ENCODE results near the gene SLC38A10.
A peak's percentile ranks its signal among the peaks of the same experiment; 100 is the strongest.

The SLC38A10 gene

GRCh38 chr17:81332914-81333528 lies 37.9 kb upstream of the SLC38A10 start:
- Histone ChIP-seq H3K4me3 (ENCODE audit: low read length) (no peak overlapping the region), H4K8ac (ENCODE audit: low read depth, low read length) (no peak overlapping the region), H3K9ac (ENCODE audit: low read length) (no peak overlapping the region), H4K5ac (ENCODE audit: low read length) (no peak overlapping the region), H3K18ac (ENCODE audit: low read length) (no peak overlapping the region), H3K79me2 (ENCODE audit: control insufficient read depth, insufficient read depth, low read length) (no peaks in the 10 kb centered on the region), H3K36me3 (ENCODE audit: control insufficient read depth, insufficient read depth, low read length) (no peaks in the 10 kb centered on the region), H3K23ac (ENCODE audit: low read length) (no peak overlapping the region), H2BK5ac (ENCODE audit: low read length) (no peak overlapping the region), H2BK120ac (ENCODE audit: low read depth, low read length) (no peak overlapping the region), H3K4ac (ENCODE audit: low read depth, low read length) (no peak overlapping the region), H3K79me1 (ENCODE audit: low read length) (no peaks in the 10 kb centered on the region), H3K56ac (ENCODE audit: low read length) (no peak overlapping the region), H2AK5ac (ENCODE audit: low read length) (no peak overlapping the region), H3K27me3 (ENCODE audit: insufficient read depth, low read length, poor library complexity) (no peaks in the 10 kb centered on the region), H2BK15ac (replicated peaks; ENCODE audit: low read depth) (no peak overlapping the region), H3K4me1 (ENCODE audit: control insufficient read depth, low read depth, low read length) (peaks cover 8% of the 10 kb centered on the region), H3K4me2 (ENCODE audit: low read length) (no peak overlapping the region), H3K27ac (ENCODE audit: low read depth, low read length) (no peak overlapping the region)
- DNase-seq: no peak
- no CpG with 5 or more reads among the region's 23 CpGs for WGBS (ENCODE audit: extremely low coverage, insufficient coverage, low lambda C conversion rate)

GRCh38 chr17:81332118-81332834 lies 37.2 kb upstream of the SLC38A10 start:
- no CpG with 5 or more reads among the region's 18 CpGs for WGBS (ENCODE audit: extremely low coverage, insufficient coverage, low lambda C conversion rate)
- H3K79me2 ChIP-seq (ENCODE audit: control insufficient read depth, insufficient read depth, low read length): no peaks in the 10 kb centered on the region
- no peak overlapping the region for H2BK15ac ChIP-seq (replicated peaks; ENCODE audit: low read depth)

GRCh38 chr17:81331527-81332043 lies 36.5 kb upstream of the SLC38A10 start:
- WGBS (ENCODE audit: extremely low coverage, insufficient coverage, low lambda C conversion rate): no CpG with 5 or more reads among the region's 17 CpGs
- H3K4me2 ChIP-seq (ENCODE audit: low read length): no peak overlapping the region

More at GRCh38 chr17:81332118-81332834, 37.2 kb upstream of the SLC38A10 start:
- no peak overlapping the region for H2BK5ac ChIP-seq (ENCODE audit: low read length)
- H3K4ac ChIP-seq (ENCODE audit: low read depth, low read length): no peak overlapping the region
- no peak overlapping the region for H3K27ac ChIP-seq (ENCODE audit: low read depth, low read length)
- H3K18ac ChIP-seq (ENCODE audit: low read length): no peak overlapping the region
- H3K79me1 ChIP-seq (ENCODE audit: low read length): no peaks in the 10 kb centered on the region
- H3K36me3 ChIP-seq (ENCODE audit: control insufficient read depth, insufficient read depth, low read length): no peaks in the 10 kb centered on the region
- no peak overlapping the region for H3K23ac ChIP-seq (ENCODE audit: low read length)
- H2BK120ac ChIP-seq (ENCODE audit: low read depth, low read length): no peak overlapping the region
- H3K56ac ChIP-seq (ENCODE audit: low read length): no peak overlapping the region
- H3K4me2 ChIP-seq (ENCODE audit: low read length): no peak overlapping the region
- H4K8ac ChIP-seq (ENCODE audit: low read depth, low read length): no peak overlapping the region
- no peak overlapping the region for H3K9ac ChIP-seq (ENCODE audit: low read length)
- peaks cover 8% of the 10 kb centered on the region for H3K4me1 ChIP-seq (ENCODE audit: control insufficient read depth, low read depth, low read length)
- H2AK5ac ChIP-seq (ENCODE audit: low read length): no peak overlapping the region
- no peak overlapping the region for H3K4me3 ChIP-seq (ENCODE audit: low read length)
- DNase-seq: no peak
- no peaks in the 10 kb centered on the region for H3K27me3 ChIP-seq (ENCODE audit: insufficient read depth, low read length, poor library complexity)
- no peak overlapping the region for H4K5ac ChIP-seq (ENCODE audit: low read length)

GRCh38 chr17:81330884-81331245 lies 35.8 kb upstream of the SLC38A10 start:
- no peak overlapping the region for H3K23ac ChIP-seq (ENCODE audit: low read length)
- no peak overlapping the region for H3K4me3 ChIP-seq (ENCODE audit: low read length)
- H3K36me3 ChIP-seq (ENCODE audit: control insufficient read depth, insufficient read depth, low read length): no peaks in the 10 kb centered on the region
- no peak overlapping the region for H3K9ac ChIP-seq (ENCODE audit: low read length)
- H4K8ac ChIP-seq (ENCODE audit: low read depth, low read length): no peak overlapping the region
- WGBS (ENCODE audit: extremely low coverage, insufficient coverage, low lambda C conversion rate): no CpG with 5 or more reads among the region's 10 CpGs
- H3K79me2 ChIP-seq (ENCODE audit: control insufficient read depth, insufficient read depth, low read length): no peaks in the 10 kb centered on the region
- H3K4ac ChIP-seq (ENCODE audit: low read depth, low read length): no peak overlapping the region
- peaks cover 8% of the 10 kb centered on the region for H3K4me1 ChIP-seq (ENCODE audit: control insufficient read depth, low read depth, low read length)
- H3K18ac ChIP-seq (ENCODE audit: low read length): no peak overlapping the region
- peak overlapping the region; percentile 1 for H3K56ac ChIP-seq (ENCODE audit: low read length)
- no peak overlapping the region for H3K4me2 ChIP-seq (ENCODE audit: low read length)
- no peak overlapping the region for H3K27ac ChIP-seq (ENCODE audit: low read depth, low read length)
- H2AK5ac ChIP-seq (ENCODE audit: low read length): no peak overlapping the region
- no peak overlapping the region for H2BK15ac ChIP-seq (replicated peaks; ENCODE audit: low read depth)
- no peak for DNase-seq
- no peak overlapping the region for H2BK120ac ChIP-seq (ENCODE audit: low read depth, low read length)
- no peak overlapping the region for H4K5ac ChIP-seq (ENCODE audit: low read length)
- H2BK5ac ChIP-seq (ENCODE audit: low read length): no peak overlapping the region
- H3K27me3 ChIP-seq (ENCODE audit: insufficient read depth, low read length, poor library complexity): no peaks in the 10 kb centered on the region
- no peaks in the 10 kb centered on the region for H3K79me1 ChIP-seq (ENCODE audit: low read length)

More at GRCh38 chr17:81331527-81332043, 36.5 kb upstream of the SLC38A10 start:
- Histone ChIP-seq H3K27ac (ENCODE audit: low read depth, low read length) (no peak overlapping the region), H3K9ac (ENCODE audit: low read length) (no peak overlapping the region), H3K18ac (ENCODE audit: low read length) (no peak overlapping the region), H3K27me3 (ENCODE audit: insufficient read depth, low read length, poor library complexity) (no peaks in the 10 kb centered on the region), H4K8ac (ENCODE audit: low read depth, low read length) (no peak overlapping the region), H2AK5ac (ENCODE audit: low read length) (no peak overlapping the region), H2BK15ac (replicated peaks; ENCODE audit: low read depth) (no peak overlapping the region), H4K5ac (ENCODE audit: low read length) (no peak overlapping the region), H3K79me2 (ENCODE audit: control insufficient read depth, insufficient read depth, low read length) (no peaks in the 10 kb centered on the region), H3K4me3 (ENCODE audit: low read length) (no peak overlapping the region), H2BK120ac (ENCODE audit: low read depth, low read length) (no peak overlapping the region), H3K23ac (ENCODE audit: low read length) (no peak overlapping the region), H2BK5ac (ENCODE audit: low read length) (no peak overlapping the region), H3K4me1 (ENCODE audit: control insufficient read depth, low read depth, low read length) (peaks cover 8% of the 10 kb centered on the region), H3K56ac (ENCODE audit: low read length) (no peak overlapping the region), H3K36me3 (ENCODE audit: control insufficient read depth, insufficient read depth, low read length) (no peaks in the 10 kb centered on the region), H3K4ac (ENCODE audit: low read depth, low read length) (no peak overlapping the region), H3K79me1 (ENCODE audit: low read length) (no peaks in the 10 kb centered on the region)
- DNase-seq: no peak

- Histone ChIP-seq H3K56ac (ENCODE audit: low read length) (peak overlapping the region; percentile 75), H3K4me3 (ENCODE audit: low read length) (no peak overlapping the region), H3K18ac (ENCODE audit: low read length) (peak overlapping the region; percentile 64), H3K36me3 (ENCODE audit: control insufficient read depth, insufficient read depth, low read length) (no peaks in the 10 kb centered on the region), H2BK15ac (replicated peaks; ENCODE audit: low read depth) (no peak overlapping the region), H3K27ac (ENCODE audit: low read depth, low read length) (peak overlapping the region; percentile 76), H2AK5ac (ENCODE audit: low read length) (no peak overlapping the region), H3K4ac (ENCODE audit: low read depth, low read length) (peak overlapping the region; percentile 21), H2BK5ac (ENCODE audit: low read length) (no peak overlapping the region), H3K79me1 (ENCODE audit: low read length) (no peaks in the 10 kb centered on the region), H3K79me2 (ENCODE audit: control insufficient read depth, insufficient read depth, low read length) (no peaks in the 10 kb centered on the region), H2BK120ac (ENCODE audit: low read depth, low read length) (peak overlapping the region; percentile 10), H4K5ac (ENCODE audit: low read length) (no peak overlapping the region), H3K23ac (ENCODE audit: low read length) (no peak overlapping the region), H3K4me1 (ENCODE audit: control insufficient read depth, low read depth, low read length) (peaks cover 8% of the 10 kb centered on the region), H3K9ac (ENCODE audit: low read length) (peak overlapping the region; percentile 2), H4K8ac (ENCODE audit: low read depth, low read length) (no peak overlapping the region), H3K27me3 (ENCODE audit: insufficient read depth, low read length, poor library complexity) (no peaks in the 10 kb centered on the region), H3K4me2 (ENCODE audit: low read length) (no peak overlapping the region)
- DNase-seq: peak; percentile 74
- WGBS (ENCODE audit: extremely low coverage, insufficient coverage, low lambda C conversion rate): no CpG with 5 or more reads among the region's 23 CpGs
Observed at GRCh38 chr17:81329927-81330883, 35.1 kb upstream of the SLC38A10 start.

Data from mesendoderm (in vitro differentiated cells).